Activated T-helper 2 cell treated with anti-CD3 and anti-CD28 coated beads, Interferon-gamma antibody, Interleukin-2, Interleukin-4, amounts not matched to agents 10 μg/mL and 5 μg/mL and 100 μg/mL, durations not matched to agents 14 hours and 24 hours and 36 hours (primary cell): ENCODE results near the gene DOCK8. TPM values are rescaled to one million over a fixed set of nuclear protein-coding genes. Genes with fewer than 3 reads are reported as not detected.

Source experiments
- DNase-seq: peaks from one replicate; pipeline ENCODE4 v3.0.0; 2021; ENCODE audit warnings: low spot score
- H3K27ac Mint-ChIP-seq: one replicate; pipeline ENCODE4 v1.8.0; 2021; ENCODE audit warnings: mixed read lengths
- H3K27me3 Mint-ChIP-seq: one replicate; pipeline ENCODE4 v1.8.0; 2021; ENCODE audit warnings: low read depth, mixed read lengths
- H3K36me3 Mint-ChIP-seq: one replicate; pipeline ENCODE4 v1.8.0; 2021; ENCODE audit warnings: low read depth, mixed read lengths
- H3K4me1 Mint-ChIP-seq: one replicate; pipeline ENCODE4 v1.8.0; 2021; ENCODE audit warnings: low read depth, mixed read lengths
- H3K4me3 Mint-ChIP-seq: one replicate; pipeline ENCODE4 v1.8.0; 2021; ENCODE audit warnings: low read depth, mild to moderate bottlenecking, moderate library complexity, mixed read lengths
- H3K9me3 Mint-ChIP-seq: one replicate; pipeline ENCODE4 v1.8.0; 2021; ENCODE audit warnings: mixed read lengths
- intact Hi-C: fragments of 100-400 bp; cut with micrococcal nuclease; formaldehyde crosslinking; loops from one replicate; pipeline ENCODE4 v1.15.1; 2023
- total RNA-seq: library from RNA; stranded (reverse); gene quantifications from 2 replicates; pipeline ENCODE4 v1.2.3, GENCODE V29; 2022

The DOCK8 gene
- total RNA-seq, 1 donor from 2014 or later = 113 TPM

DNA sequence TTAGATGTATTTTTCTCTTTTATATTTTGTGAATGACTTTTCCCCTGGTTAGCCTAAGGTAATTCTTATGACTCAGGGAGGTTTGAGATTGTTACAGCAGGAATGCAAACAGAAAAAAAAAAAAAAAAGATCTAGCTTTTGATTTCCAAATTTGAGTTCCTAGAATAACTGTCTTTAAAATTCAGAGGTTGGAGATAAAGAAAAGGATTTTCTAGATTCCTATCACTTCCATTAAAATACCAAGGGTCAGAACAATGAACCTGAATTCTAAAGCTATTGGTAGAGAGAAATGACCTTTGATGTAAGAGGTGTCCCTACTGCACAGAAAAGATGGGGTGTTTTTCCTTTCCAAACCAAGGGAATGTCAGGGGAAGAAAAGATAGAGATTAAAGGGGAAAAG lies 262.5 kb downstream of the DOCK8 start:
- intact Hi-C loops = no loop called here
- no peak overlapping the region for H3K4me3 Mint-ChIP-seq

DNA sequence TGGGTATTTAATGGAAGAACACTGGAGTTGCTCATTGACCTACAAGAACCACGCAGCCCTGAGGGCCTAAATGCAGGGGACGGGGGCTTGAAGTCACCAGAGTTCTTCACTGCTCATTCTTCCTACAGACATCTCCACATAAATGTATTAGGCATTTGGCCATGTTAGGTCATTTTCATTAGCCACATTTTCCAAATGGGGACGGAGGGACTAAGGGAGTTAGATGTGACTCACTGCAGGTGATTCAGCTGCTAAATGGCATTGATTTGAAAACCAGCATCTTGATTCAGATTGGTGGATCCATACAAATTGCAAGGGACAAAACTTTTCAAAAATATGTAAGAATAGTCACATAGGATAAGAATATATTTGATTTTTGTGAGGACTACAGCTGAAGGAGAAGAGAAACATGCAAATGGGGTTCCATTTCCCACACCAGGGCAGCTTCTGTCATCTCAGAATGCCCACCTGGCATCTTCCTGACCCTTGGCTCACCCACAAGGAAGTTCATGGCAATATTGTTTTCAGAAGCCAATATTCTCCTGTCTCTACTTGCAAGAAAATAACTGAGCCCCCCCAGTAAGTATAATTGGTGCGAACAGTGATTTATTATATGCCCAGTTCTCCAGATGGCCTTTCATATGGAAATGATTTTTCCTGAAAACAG lies 264.8 kb downstream of the DOCK8 start:
- H3K36me3 Mint-ChIP-seq = no peaks in the 10 kb centered on the region
- H3K27me3 Mint-ChIP-seq = no peaks in the 10 kb centered on the region
- DNase-seq = no peak
- intact Hi-C loops = no loop called here
- H3K4me1 Mint-ChIP-seq = no peaks in the 10 kb centered on the region
- no peak overlapping the region for H3K27ac Mint-ChIP-seq
- H3K4me3 Mint-ChIP-seq = no peak overlapping the region
- no peaks in the 10 kb centered on the region for H3K9me3 Mint-ChIP-seq

More for the DNA sequence above, 262.5 kb downstream of the DOCK8 start:
- Mint-ChIP-seq H3K27me3 (no peaks in the 10 kb centered on the region), H3K4me1 (no peaks in the 10 kb centered on the region), H3K9me3 (no peaks in the 10 kb centered on the region), H3K36me3 (no peaks in the 10 kb centered on the region), H3K27ac (no peak overlapping the region)
- DNase-seq = no peak

DNA sequence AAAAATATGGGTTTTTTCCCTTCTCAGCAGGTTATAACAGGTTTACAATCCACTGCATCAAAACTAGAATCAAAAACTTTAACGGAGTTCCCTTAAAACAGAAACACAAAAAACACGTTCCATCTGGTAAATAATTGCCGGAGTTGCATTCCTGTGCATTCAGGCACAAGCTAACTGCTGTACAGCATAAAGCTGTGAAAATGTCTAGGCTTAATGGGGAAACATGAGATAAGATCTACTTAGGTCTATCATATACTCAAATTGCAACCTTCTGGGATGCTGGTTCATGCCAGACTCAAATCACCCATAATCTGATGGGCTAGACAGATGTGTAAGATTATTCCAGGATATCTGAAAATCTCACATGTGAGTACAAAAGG lies 265.3 kb downstream of the DOCK8 start:
- Mint-ChIP-seq H3K4me3 (no peak overlapping the region), H3K27ac (no peak overlapping the region), H3K9me3 (no peaks in the 10 kb centered on the region), H3K4me1 (no peaks in the 10 kb centered on the region), H3K27me3 (no peaks in the 10 kb centered on the region), H3K36me3 (no peaks in the 10 kb centered on the region)
- intact Hi-C loops = no loop called here
- DNase-seq = no peak

DNA sequence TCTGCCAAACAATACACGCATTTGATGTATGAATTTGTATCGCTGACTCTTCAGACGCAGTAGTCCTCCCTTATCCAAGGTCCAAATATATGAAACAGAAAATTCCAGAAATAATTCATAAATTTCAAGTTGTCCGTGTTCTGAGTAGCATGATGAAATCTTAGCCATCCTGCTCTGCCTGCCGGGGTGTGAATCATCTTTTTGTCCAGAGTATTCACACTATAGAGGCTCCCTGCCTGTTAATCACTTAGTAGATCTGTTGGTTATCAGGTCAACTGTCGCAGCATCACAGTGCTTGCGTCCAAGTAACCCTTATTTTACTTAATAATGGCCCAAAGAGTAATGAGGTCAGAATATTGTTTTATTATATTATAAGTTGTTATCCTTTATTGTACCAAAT lies 268.1 kb downstream of the DOCK8 start:
- H3K36me3 Mint-ChIP-seq = no peaks in the 10 kb centered on the region
- no peak overlapping the region for H3K27ac Mint-ChIP-seq
- no peaks in the 10 kb centered on the region for H3K9me3 Mint-ChIP-seq
- H3K4me3 Mint-ChIP-seq = no peak overlapping the region
- no peaks in the 10 kb centered on the region for H3K4me1 Mint-ChIP-seq
- intact Hi-C loops = no loop called here
- no peak for DNase-seq
- no peaks in the 10 kb centered on the region for H3K27me3 Mint-ChIP-seq

DNA sequence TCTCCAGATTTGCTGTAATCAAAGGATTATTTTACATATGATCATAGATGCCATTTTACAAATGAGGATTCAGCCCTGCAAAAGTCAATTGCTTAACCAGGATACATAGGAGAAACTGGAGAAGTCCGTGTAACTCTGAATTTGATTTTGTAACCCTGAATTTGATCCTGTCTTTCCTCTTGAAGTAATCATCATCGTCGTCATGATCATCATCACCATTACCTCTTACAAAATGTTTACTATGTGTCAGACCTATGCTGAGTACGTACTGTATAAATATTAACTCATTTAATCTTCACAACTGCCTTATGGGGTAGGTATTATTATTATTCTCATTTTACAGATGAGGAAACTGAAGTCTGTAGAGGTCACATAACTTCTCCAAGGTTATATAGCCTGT lies 271.5 kb downstream of the DOCK8 start:
- Mint-ChIP-seq H3K9me3 (no peaks in the 10 kb centered on the region), H3K4me3 (no peak overlapping the region), H3K27me3 (no peaks in the 10 kb centered on the region), H3K36me3 (no peaks in the 10 kb centered on the region), H3K27ac (no peak overlapping the region), H3K4me1 (no peaks in the 10 kb centered on the region)
- no peak for DNase-seq
- intact Hi-C loops = no loop called here

DNA sequence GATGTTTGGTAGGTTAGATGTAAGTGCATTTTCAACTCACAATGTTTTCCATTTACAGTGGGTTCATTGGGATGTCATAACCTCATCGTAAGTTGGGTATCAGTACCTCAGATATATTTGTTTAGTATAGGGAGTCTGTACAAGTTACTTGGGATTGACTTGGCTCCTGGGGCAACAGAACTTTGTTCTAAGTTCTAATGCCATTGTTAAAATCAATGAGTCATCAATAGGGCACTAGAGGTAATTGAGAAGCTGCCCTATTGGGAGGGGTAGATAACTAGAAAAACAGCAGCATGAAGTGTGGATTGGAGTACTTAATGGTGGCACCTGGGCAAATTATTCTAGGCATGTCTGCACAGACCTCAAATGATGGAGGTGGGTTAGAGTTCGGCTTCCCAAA lies 272.8 kb downstream of the DOCK8 start:
- intact Hi-C loops = no loop called here
- H3K27ac Mint-ChIP-seq = no peak overlapping the region
- H3K27me3 Mint-ChIP-seq = no peaks in the 10 kb centered on the region
- H3K4me3 Mint-ChIP-seq = no peak overlapping the region
- no peaks in the 10 kb centered on the region for H3K4me1 Mint-ChIP-seq
- H3K9me3 Mint-ChIP-seq = no peaks in the 10 kb centered on the region
- no peaks in the 10 kb centered on the region for H3K36me3 Mint-ChIP-seq
- no peak for DNase-seq

DNA sequence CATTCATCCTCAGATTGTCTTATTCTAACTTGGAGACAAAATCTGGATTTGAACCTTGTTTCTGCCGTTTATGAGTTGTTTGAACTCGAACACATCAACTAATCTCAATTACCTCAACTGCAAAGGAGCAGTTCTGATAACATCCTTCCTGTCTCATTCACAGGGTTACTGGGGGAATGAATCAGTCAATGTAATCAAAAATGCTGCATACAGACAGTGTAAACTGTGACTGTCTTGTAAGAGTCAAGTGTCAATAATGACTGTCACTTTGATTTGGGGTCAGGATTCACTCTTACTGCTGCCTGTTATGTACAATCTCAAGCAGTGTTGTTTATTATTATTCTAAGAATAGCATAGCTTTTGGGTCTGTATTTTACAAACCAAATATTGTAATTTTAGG lies 273.8 kb downstream of the DOCK8 start:
- no peaks in the 10 kb centered on the region for H3K27me3 Mint-ChIP-seq
- intact Hi-C loops = no loop called here
- DNase-seq = no peak
- no peak overlapping the region for H3K27ac Mint-ChIP-seq
- H3K9me3 Mint-ChIP-seq = no peaks in the 10 kb centered on the region
- H3K4me1 Mint-ChIP-seq = no peaks in the 10 kb centered on the region
- no peak overlapping the region for H3K4me3 Mint-ChIP-seq
- no peaks in the 10 kb centered on the region for H3K36me3 Mint-ChIP-seq

DNA sequence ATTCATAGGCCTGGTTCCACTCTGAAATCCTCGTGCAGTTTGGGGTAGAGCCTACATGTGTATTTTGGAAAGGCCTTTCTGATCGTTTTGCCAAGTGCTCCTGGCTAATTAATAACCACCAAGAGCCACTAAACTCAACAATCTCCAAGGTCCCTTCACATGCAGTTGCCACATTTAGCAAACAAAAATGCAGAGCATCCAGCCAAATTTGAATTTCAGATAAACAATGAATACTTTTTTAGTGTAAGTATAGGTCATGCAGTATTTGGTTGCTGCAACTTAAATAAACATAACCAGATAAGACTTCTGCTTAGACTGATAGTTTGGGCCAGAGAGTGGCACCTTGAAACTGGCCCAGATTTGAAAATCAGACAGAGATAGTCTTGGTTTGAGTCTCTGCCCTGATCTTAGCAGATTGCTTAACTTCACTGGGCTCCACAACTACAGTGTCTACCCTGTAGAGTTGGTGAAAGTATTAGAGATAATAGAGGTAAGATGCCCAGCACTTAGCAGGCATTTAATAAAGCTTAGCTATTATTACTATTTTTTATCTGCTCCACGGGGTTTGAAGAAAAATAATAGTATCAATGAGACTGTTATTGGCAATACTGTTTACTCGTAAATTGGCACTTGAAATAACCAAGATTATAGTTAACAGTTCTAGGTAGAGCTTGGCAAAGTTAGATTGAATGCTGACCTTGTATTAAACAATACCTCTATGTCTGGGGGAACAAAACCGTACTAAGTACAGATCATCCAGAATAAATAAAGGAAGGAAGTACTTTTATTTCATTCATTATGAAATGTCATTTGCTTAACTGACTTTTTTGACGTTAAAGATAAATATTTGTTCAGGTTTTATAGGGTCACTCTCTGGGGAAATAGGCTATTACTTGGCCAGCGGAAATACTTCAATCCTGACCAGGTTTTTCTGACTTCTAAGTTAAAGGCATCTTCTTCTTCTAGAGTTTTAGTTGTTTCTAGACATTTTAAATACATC lies 274.8 kb downstream of the DOCK8 start:
- Mint-ChIP-seq H3K27me3 (no peaks in the 10 kb centered on the region), H3K27ac (no peak overlapping the region), H3K4me3 (no peak overlapping the region), H3K9me3 (no peaks in the 10 kb centered on the region), H3K36me3 (no peaks in the 10 kb centered on the region), H3K4me1 (no peaks in the 10 kb centered on the region)
- intact Hi-C loops = no loop called here
- no peak for DNase-seq

DNA sequence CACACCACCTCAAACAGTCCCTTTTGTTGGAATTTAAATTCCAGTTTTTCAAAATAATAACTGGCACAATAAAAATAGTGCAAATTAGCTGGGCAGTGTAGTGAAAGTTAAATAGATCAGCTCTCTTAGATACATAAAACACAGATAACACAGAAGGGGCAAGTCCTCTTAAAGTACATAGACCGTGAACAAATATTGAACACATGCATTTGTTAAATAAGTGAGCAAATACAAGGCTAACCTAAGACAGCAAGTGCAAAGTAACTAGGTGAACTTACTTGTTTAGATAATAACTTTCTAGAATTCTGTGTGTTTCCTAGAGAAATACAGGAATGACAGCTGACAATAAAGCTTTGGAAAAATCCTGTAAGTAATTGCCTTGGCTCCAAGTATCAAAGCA lies 280.1 kb downstream of the DOCK8 start:
- intact Hi-C loops = no loop called here
- H3K9me3 Mint-ChIP-seq = no peaks in the 10 kb centered on the region
- no peak overlapping the region for H3K27ac Mint-ChIP-seq
- no peak overlapping the region for H3K4me3 Mint-ChIP-seq
- DNase-seq = no peak
- H3K27me3 Mint-ChIP-seq = peaks cover 4% of the 10 kb centered on the region
- no peaks in the 10 kb centered on the region for H3K4me1 Mint-ChIP-seq
- H3K36me3 Mint-ChIP-seq = no peaks in the 10 kb centered on the region

DNA sequence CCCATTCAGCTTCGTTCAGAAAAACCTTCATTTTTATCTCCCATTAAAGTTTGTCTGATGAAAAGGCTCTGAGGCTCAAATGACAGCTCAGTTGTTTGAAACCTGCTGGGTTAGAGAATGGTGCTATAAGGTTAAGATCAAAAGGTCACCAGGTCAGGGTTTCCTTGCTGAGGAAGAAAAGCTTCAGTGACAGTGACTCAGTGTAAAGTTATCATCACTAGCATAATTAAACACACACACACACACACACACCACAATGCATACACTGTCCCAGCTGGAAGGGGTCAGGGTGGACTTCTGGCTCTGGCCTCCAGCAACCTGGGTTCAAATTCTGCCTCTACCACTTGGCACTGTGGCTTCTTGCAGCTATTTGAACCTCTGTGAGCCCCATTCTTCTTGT lies 281.1 kb downstream of the DOCK8 start:
- H3K36me3 Mint-ChIP-seq = no peaks in the 10 kb centered on the region
- peaks cover 11% of the 10 kb centered on the region for H3K27me3 Mint-ChIP-seq
- no peaks in the 10 kb centered on the region for H3K4me1 Mint-ChIP-seq
- no peak overlapping the region for H3K4me3 Mint-ChIP-seq
- no peak overlapping the region for H3K27ac Mint-ChIP-seq
- DNase-seq = no peak
- intact Hi-C loops = no loop called here
- H3K9me3 Mint-ChIP-seq = no peaks in the 10 kb centered on the region

DNA sequence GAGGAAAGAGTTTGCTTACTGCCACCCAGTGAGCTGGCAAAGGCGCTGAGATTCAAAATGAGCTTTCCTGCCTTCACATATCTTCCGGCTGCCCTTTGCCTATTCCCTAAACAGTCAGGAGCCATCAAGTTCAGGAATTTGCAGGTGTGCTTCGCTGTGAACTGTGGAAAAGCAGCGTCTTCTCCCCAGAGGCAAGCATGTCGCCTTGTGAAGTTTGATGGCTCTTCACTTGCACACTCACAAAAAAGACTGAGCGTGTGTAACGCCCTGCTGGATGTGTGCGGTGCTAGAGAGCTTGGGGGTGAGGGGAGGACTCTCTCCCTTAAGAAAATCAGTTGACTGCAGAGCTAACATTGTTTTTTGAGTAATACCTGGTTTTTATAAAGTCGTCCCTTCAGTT lies 288.7 kb downstream of the DOCK8 start:
- Mint-ChIP-seq H3K36me3 (no peaks in the 10 kb centered on the region), H3K4me3 (peak overlapping the region; percentile 79), H3K4me1 (peaks cover 7% of the 10 kb centered on the region), H3K27me3 (peaks cover 31% of the 10 kb centered on the region), H3K27ac (no peak overlapping the region), H3K9me3 (no peaks in the 10 kb centered on the region)
- DNase-seq = no peak
- intact Hi-C loops = loop anchor here (2.0 kb wide), 1 partner anchor 33 kb away; no protein-coding TSS in a partner anchor

DNA sequence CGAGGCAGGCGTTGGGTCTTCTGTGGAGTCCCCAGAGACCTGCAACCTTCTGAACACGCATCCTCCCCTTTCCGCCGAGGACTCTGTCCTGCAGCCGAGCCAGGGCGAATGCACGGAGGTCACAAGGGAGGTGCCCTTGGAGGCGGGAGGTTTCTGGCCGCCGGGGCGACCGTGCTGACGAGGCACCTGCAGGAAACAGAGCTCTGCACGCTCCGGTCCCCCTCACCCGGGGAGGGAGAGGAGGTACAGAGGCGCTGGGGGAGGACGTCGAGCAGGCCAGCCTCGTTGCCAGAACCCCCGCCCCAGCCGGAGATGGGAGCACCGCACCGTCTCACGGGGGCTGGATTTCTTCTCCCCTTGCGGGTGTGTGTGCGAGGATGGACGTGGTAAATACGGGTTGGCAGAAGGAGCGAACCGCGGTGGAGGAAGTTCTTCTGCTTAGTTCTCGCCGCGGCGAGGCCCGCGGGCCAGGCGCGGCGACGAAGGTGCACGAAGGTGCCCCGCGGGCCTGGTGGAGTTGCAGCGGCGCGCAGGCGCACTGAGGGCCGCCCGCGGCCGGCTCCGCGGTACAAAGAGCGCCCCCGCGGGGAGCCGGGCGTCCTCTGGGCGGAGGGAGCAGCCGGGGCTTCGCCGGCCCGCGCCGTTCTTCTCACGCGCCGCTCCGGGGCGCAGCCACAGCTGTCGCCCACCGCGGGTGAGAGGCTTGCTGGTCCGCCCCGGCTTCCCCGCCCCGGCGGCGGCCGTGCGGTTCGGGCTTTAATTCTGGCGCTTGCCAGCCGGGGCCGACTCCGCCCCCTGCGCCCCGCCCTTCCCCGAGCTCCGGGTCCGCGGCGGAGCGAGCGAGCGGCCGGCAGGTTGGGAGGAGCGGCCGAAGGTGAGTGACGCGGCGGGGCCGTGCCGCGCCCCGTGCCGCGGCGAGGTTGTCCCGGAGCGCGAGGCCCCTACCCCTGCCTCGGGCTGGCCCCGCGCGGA lies 289.5 kb downstream of the DOCK8 start, which contains the start of gene KANK1:
Gene KANK1, plus strand, starts transcription at position 815 of the 972 bp plus-strand sequence.
- Mint-ChIP-seq H3K9me3 (no peaks in the 10 kb centered on the region), H3K4me1 (peaks cover 7% of the 10 kb centered on the region), H3K27me3 (peaks cover 34% of the 10 kb centered on the region), H3K4me3 (peak within 1 kb of the TSS; percentile 79), H3K27ac (peak within 1 kb of the TSS; percentile 50), H3K36me3 (no peaks in the 10 kb centered on the region)
- DNase-seq = peak; percentile 72
- intact Hi-C loops = loop anchor here (2.0 kb wide), 1 partner anchor 33 kb away; no protein-coding TSS in a partner anchor
